PC-9 (cell line): ENCODE data around the gene EYS. TPM values are rescaled to one million over a fixed set of nuclear protein-coding genes. Genes with fewer than 3 reads are reported as not detected.
"Not testable (repeated sequence)": the region's sequence is repeated elsewhere in the genome, so short reads cannot be mapped to it uniquely, and the experiment has no call there.

Experiments
- BruUV-seq: library from RNA; stranded (reverse); fragments of 400-500 nt; replicated peaks from 2 replicates; lab custom pipeline; 2021; lab: Mats Ljungman, UMichigan
- CTCF ChIA-PET: fragments of 300-600 bp; sonication (Branson Sonifier 250); formaldehyde crosslinking; loops from one replicate; lab custom pipeline; 2022; ENCODE audit warnings: antibody characterized with exemption; lab: Charles Lee
- POLR2A ChIA-PET: fragments of 300-600 bp; sonication (Branson Sonifier 250); formaldehyde crosslinking; loops from one replicate; lab custom pipeline; 2022; ENCODE audit warnings: antibody characterized with exemption; ENCODE audit not compliant: unreplicated experiment; lab: Charles Lee
- DNase-seq, 2 experiments: peaks; one replicate each; pipeline versions ENCODE4 v3.0.0 to v3.0.0-alpha.2; 2015 to 2022; ENCODE audit warnings: mixed read lengths in 1 of 2
- H2AFZ ChIP-seq: fragments of 200-600 bp; sonication (generic); 2 replicates; pipeline ENCODE4 v1.8.1; 2017; ENCODE audit warnings: antibody characterized with exemption
- H3F3A ChIP-seq: fragments of 200-600 bp; sonication (generic); 2 replicates; pipeline ENCODE4 v1.8.1; 2017; ENCODE audit warnings: antibody characterized with exemption, mild to moderate bottlenecking, low read depth; ENCODE audit not compliant: insufficient read depth
- H3K27ac ChIP-seq: fragments of 200-600 bp; sonication (generic); 2 replicates; pipeline ENCODE4 v1.6.1; 2016; ENCODE audit warnings: mixed run types
- H3K27me3 ChIP-seq: fragments of 200-600 bp; sonication (generic); 2 replicates; pipeline ENCODE4 v1.6.1; 2016; ENCODE audit warnings: low read depth, mixed run types; ENCODE audit not compliant: insufficient read depth
- H3K36me3 ChIP-seq: fragments of 200-600 bp; sonication (generic); 2 replicates; pipeline ENCODE4 v1.6.1; 2016; ENCODE audit warnings: low read depth, mixed run types
- H3K4me1 ChIP-seq: fragments of 200-600 bp; sonication (generic); replicated peaks from 2 replicates; pipeline ENCODE4 v1.6.1; 2016; ENCODE audit warnings: mixed run types; ENCODE audit not compliant: insufficient read depth
- H3K4me2 ChIP-seq: fragments of 200-600 bp; sonication (generic); 2 replicates; pipeline ENCODE4 v1.6.1; 2017; ENCODE audit warnings: mixed run types
- H3K4me3 ChIP-seq: fragments of 200-600 bp; sonication (generic); 2 replicates; pipeline ENCODE4 v1.6.1; 2016; ENCODE audit warnings: mixed run types
- H3K79me2 ChIP-seq: fragments of 200-600 bp; sonication (generic); 2 replicates; pipeline ENCODE4 v1.6.1; 2017; ENCODE audit warnings: low read depth, mixed run types
- H3K9me2 ChIP-seq: fragments of 200-600 bp; sonication (generic); 2 replicates; pipeline ENCODE4 v1.8.1; 2017; ENCODE audit warnings: mild to moderate bottlenecking; ENCODE audit not compliant: insufficient read depth
- H3K9me3 ChIP-seq: fragments of 200-600 bp; sonication (generic); 2 replicates; pipeline ENCODE4 v1.8.1; 2016; ENCODE audit warnings: low read depth; ENCODE audit not compliant: insufficient read depth
- H4K20me1 ChIP-seq: fragments of 200-600 bp; sonication (generic); 2 replicates; pipeline ENCODE4 v1.8.1; 2017; ENCODE audit not compliant: insufficient read depth
- EZH2 ChIP-seq: fragments of 200-600 bp; sonication (generic); IDR thresholded peaks from 2 replicates; pipeline ENCODE4 v1.8.0; 2017; ENCODE audit warnings: antibody characterized with exemption, low read depth
- intact Hi-C: fragments of 100-400 bp; cut with micrococcal nuclease; formaldehyde crosslinking; loops from one replicate; pipeline ENCODE4 v1.10.0; 2022; ENCODE audit not compliant: unreplicated experiment
- total RNA-seq: library from RNA; stranded (reverse); gene quantifications from 2 replicates; pipeline ENCODE4 v1.2.3, GENCODE V29; 2021
- TF ChIP-seq, protein P1 (sequence below): fragments of 200-600 bp; sonication (generic); conservative IDR thresholded peaks from 2 replicates; pipeline ENCODE4 v1.6.1; 2017; ENCODE audit warnings: mixed run types, antibody characterized with exemption, mild to moderate bottlenecking, moderate library complexity

Gene EYS
- total RNA-seq, 1 experiment from 2014 or later: not detected

DNA sequence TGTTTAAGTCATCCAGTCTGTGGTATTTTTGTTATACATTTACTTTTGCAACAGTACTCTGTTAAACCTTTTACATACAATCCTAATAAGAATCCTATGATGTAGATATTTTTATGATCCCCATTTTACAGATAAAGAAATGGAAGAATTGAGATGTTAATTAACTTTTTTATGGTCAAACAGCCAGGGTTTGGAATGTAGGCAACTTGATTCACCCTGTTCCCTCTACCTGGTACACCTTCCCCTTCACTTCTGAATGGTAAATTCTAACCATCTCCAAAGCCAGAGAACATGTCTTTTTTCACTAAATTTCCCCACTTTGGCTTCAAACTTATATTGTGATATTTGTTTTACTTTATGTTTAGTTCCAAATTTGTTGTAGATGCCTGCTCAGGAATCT is 1771.3 kb downstream of the EYS start:
- no peaks in the 10 kb centered on the region for H3K79me2 ChIP-seq
- no peaks in the 10 kb centered on the region for H3K4me1 ChIP-seq
- H3K27me3 ChIP-seq: no peaks in the 10 kb centered on the region
- BruUV-seq: no TSS peak
- intact Hi-C loops: no loop called here
- ChIA-PET CTCF (no interaction called here), POLR2A (no interaction called here)
- DNase-seq: no peak
- H3K36me3 ChIP-seq: no peaks in the 10 kb centered on the region
- no peak overlapping the region for H2AFZ ChIP-seq
- H3K4me3 ChIP-seq: no peak overlapping the region
- no peaks in the 10 kb centered on the region for H3F3A ChIP-seq
- no peaks in the 10 kb centered on the region for H3K9me2 ChIP-seq
- no peak overlapping the region for H3K4me2 ChIP-seq
- H3K9me3 ChIP-seq: no peaks in the 10 kb centered on the region
- TF ChIP-seq EZH2: no peak
- TF ChIP-seq, protein P1, sequence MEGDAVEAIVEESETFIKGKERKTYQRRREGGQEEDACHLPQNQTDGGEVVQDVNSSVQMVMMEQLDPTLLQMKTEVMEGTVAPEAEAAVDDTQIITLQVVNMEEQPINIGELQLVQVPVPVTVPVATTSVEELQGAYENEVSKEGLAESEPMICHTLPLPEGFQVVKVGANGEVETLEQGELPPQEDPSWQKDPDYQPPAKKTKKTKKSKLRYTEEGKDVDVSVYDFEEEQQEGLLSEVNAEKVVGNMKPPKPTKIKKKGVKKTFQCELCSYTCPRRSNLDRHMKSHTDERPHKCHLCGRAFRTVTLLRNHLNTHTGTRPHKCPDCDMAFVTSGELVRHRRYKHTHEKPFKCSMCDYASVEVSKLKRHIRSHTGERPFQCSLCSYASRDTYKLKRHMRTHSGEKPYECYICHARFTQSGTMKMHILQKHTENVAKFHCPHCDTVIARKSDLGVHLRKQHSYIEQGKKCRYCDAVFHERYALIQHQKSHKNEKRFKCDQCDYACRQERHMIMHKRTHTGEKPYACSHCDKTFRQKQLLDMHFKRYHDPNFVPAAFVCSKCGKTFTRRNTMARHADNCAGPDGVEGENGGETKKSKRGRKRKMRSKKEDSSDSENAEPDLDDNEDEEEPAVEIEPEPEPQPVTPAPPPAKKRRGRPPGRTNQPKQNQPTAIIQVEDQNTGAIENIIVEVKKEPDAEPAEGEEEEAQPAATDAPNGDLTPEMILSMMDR: no peak
- no peaks in the 10 kb centered on the region for H4K20me1 ChIP-seq
- no peak overlapping the region for H3K27ac ChIP-seq

DNA sequence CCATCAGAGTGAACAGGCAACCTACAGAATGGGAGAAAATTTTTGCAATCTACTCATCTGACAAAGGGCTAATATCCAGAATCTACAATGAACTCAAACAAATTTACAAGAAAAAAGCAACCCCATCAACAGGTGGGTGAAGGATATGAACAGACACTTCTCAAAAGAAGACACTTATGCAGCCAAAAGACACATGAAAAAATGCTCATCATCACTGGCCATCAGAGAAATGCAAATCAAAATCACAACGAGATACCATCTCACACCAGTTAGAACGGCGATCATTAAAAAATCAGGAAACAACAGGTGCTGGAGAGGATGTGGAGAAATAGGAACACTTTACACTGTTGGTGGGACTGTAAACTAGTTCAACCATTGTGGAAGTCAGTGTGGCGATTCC is 1773.1 kb downstream of the EYS start:
- BruUV-seq, H4K20me1 ChIP-seq: not testable (repeated sequence)

DNA sequence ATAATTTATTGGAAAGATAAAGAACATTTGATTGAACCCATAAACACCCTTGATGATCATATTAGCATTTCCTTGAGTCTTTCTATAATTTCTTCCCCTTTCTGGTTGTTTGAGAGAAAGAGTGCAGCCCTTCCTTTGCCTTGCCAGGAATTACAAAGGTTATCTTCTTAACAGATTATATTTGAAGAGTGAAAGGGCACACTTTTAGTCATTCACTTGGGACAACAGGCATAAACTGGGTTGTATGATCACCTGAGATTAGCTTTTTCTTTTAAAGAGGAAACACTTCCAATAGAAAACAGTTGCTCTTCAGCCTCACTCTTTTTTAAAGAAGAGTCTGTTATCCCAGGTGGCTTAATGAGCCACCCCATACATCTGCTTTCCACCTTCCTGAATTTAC is 1776.2 kb downstream of the EYS start:
- no peaks in the 10 kb centered on the region for H3K27me3 ChIP-seq
- no peaks in the 10 kb centered on the region for H3K4me1 ChIP-seq
- H3K36me3 ChIP-seq: no peaks in the 10 kb centered on the region
- H4K20me1 ChIP-seq: no peaks in the 10 kb centered on the region
- TF ChIP-seq, protein P1: no peak
- no peak for TF ChIP-seq EZH2
- no peak overlapping the region for H3K4me2 ChIP-seq
- ChIA-PET POLR2A (no interaction called here), CTCF (no interaction called here)
- no peaks in the 10 kb centered on the region for H3K79me2 ChIP-seq
- intact Hi-C loops: no loop called here
- BruUV-seq: no TSS peak
- DNase-seq: no peak
- no peaks in the 10 kb centered on the region for H3F3A ChIP-seq
- no peaks in the 10 kb centered on the region for H3K9me3 ChIP-seq
- H3K4me3 ChIP-seq: no peak overlapping the region
- no peaks in the 10 kb centered on the region for H3K9me2 ChIP-seq
- no peak overlapping the region for H3K27ac ChIP-seq
- H2AFZ ChIP-seq: no peak overlapping the region

More for the DNA sequence above, 1773.1 kb downstream of the EYS start:
- H3K4me1 ChIP-seq, H3K27me3 ChIP-seq, H3K9me3 ChIP-seq, intact Hi-C loops, POLR2A ChIA-PET, H2AFZ ChIP-seq, H3K27ac ChIP-seq, H3F3A ChIP-seq, H3K4me3 ChIP-seq, DNase-seq, CTCF ChIA-PET, H3K36me3 ChIP-seq, H3K4me2 ChIP-seq, H3K9me2 ChIP-seq, H3K79me2 ChIP-seq: not testable (repeated sequence)

DNA sequence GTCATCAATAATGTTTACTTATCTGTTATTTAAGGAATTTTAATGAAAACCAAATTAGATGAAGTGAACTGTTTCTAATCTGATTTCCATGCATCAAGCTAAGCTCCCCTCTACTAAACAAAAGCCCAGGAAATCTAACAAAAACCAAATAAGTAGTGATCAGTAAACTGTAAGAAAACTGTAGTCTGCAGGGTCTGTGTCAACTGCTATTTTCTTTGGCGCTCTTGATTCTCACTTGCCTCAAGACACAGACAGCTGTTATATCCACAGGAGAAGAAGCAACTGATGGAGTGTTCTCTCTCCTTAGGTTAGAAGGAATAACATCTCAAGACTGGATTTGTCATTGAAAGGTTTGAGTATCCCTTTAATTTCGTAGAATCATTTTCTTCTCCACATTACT is 1777.9 kb downstream of the EYS start:
- Histone ChIP-seq H3K4me1 (no peaks in the 10 kb centered on the region), H3K4me2 (no peak overlapping the region), H3K79me2 (no peaks in the 10 kb centered on the region), H3K36me3 (no peaks in the 10 kb centered on the region), H3K9me3 (no peaks in the 10 kb centered on the region), H2AFZ (no peak overlapping the region), H3K27me3 (no peaks in the 10 kb centered on the region), H3K27ac (no peak overlapping the region), H3K4me3 (no peak overlapping the region), H3K9me2 (no peaks in the 10 kb centered on the region), H4K20me1 (no peaks in the 10 kb centered on the region), H3F3A (no peaks in the 10 kb centered on the region)
- no peak for TF ChIP-seq EZH2
- TF ChIP-seq, protein P1: no peak
- no TSS peak for BruUV-seq
- ChIA-PET POLR2A (no interaction called here), CTCF (no interaction called here)
- intact Hi-C loops: no loop called here
- DNase-seq: no peak
